ENCODE results near the gene PHACTR1. TPM values are rescaled to one million over a fixed set of nuclear protein-coding genes. Genes with fewer than 3 reads are reported as not detected.

The PHACTR1 gene
- total RNA-seq, 1 experiment from 2014 or later = 2.6 TPM

- Histone ChIP-seq H3K9me3 (ENCODE audit: low read depth, low read length, poor library complexity, severe bottlenecking) (no peaks in the 10 kb centered on the region), H3K27me3 (replicated peaks; ENCODE audit: insufficient read depth, low read depth, low read length, poor library complexity) (peaks cover 3% of the 10 kb centered on the region), H3K4me3 (ENCODE audit: low read depth, low read length, poor library complexity, severe bottlenecking) (no peak overlapping the region), H3K4me1 (ENCODE audit: insufficient read depth, low read length, poor library complexity, severe bottlenecking) (peaks cover 12% of the 10 kb centered on the region), H3K27ac (ENCODE audit: low read depth, low read length, poor library complexity, severe bottlenecking) (no peak overlapping the region), H3K36me3 (ENCODE audit: insufficient read depth, low read length, poor library complexity, severe bottlenecking) (no peaks in the 10 kb centered on the region)
- TF ChIP-seq EZH2 (IDR thresholded peaks at IDR 0.05; ENCODE audit: borderline replicate concordance, low read depth, low read length, poor library complexity, severe bottlenecking) = no peak
- peak; percentile 68 for TF ChIP-seq CTCF (conservative IDR thresholded peaks at IDR 0.05; ENCODE audit: low read depth, low read length)
- DNase-seq (ENCODE audit: low spot score) = peak; percentile 82
- BruUV-seq (replicated peaks) = no TSS peak
- intact Hi-C loops (cut with micrococcal nuclease; ENCODE audit: unreplicated experiment) = loop anchor here (2.0 kb wide), 1 partner anchor 101 kb away; no protein-coding TSS in a partner anchor
- CTCF ChIA-PET = interaction anchor here (1.0 kb wide), 1 partner anchor 99 kb away, joined by 3 read pairs; the partner anchor contains the start of gene TBC1D7
- POLR2A ChIA-PET (ENCODE audit: low non-redundant PET) = no interaction called here
Measured at GRCh38 chr6:13229205-13230085, 512.9 kb downstream of the PHACTR1 start.

DNA sequence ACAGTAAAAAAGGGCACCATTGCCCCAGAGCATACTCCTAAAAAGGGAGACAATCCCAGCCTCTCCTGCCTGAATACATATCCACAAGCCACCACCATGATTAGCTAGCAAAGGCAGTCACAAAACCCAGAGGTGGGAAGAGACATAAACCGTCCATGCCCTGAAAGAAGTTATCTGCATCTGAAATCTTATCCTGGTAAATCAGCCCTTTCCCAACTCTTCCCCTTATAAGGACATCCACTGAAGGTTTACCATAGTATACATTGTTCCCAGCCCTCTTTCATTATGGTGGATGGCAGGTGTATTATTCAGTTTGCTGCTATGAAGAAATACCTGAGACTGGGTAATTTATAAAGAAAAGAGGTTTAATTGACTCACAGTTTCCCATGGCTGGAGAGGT, 516.5 kb downstream of the PHACTR1 start:
- no peak for DNase-seq (ENCODE audit: low spot score)
- Histone ChIP-seq H3K4me1 (ENCODE audit: insufficient read depth, low read length, poor library complexity, severe bottlenecking) (peaks cover 9% of the 10 kb centered on the region), H3K27me3 (replicated peaks; ENCODE audit: insufficient read depth, low read depth, low read length, poor library complexity) (peaks cover 3% of the 10 kb centered on the region), H3K9me3 (ENCODE audit: low read depth, low read length, poor library complexity, severe bottlenecking) (no peaks in the 10 kb centered on the region), H3K27ac (ENCODE audit: low read depth, low read length, poor library complexity, severe bottlenecking) (no peak overlapping the region), H3K36me3 (ENCODE audit: insufficient read depth, low read length, poor library complexity, severe bottlenecking) (no peaks in the 10 kb centered on the region), H3K4me3 (ENCODE audit: low read depth, low read length, poor library complexity, severe bottlenecking) (no peak overlapping the region)
- no TSS peak for BruUV-seq (replicated peaks)
- POLR2A ChIA-PET (ENCODE audit: low non-redundant PET) = no interaction called here
- CTCF ChIA-PET = no interaction called here
- intact Hi-C loops (cut with micrococcal nuclease; ENCODE audit: unreplicated experiment) = no loop called here
- TF ChIP-seq EZH2 (IDR thresholded peaks at IDR 0.05; ENCODE audit: borderline replicate concordance, low read depth, low read length, poor library complexity, severe bottlenecking) (no peak), CTCF (conservative IDR thresholded peaks at IDR 0.05; ENCODE audit: low read depth, low read length) (no peak)

DNA sequence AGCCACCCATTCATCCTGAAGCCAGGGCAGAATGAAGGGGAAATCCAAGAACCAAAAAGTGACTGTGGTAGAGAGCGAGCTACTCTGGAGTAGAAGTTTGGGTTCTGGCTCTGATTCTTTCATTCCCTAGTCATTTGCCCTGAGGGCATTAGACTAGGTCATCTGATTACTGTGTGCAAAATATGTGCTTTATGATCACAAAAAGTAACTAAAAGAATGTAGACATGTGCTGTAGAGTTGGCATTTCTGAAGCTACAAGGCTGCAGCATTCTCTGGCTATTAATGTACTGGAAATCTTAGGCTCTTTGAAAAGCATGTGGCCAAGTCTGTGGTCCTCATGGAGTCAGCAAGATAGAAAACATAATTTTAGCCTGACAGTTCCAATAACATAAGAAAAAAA, 517.6 kb downstream of the PHACTR1 start:
- no peak for DNase-seq (ENCODE audit: low spot score)
- no peaks in the 10 kb centered on the region for H3K36me3 ChIP-seq (ENCODE audit: insufficient read depth, low read length, poor library complexity, severe bottlenecking)
- no peaks in the 10 kb centered on the region for H3K9me3 ChIP-seq (ENCODE audit: low read depth, low read length, poor library complexity, severe bottlenecking)
- no peak overlapping the region for H3K4me3 ChIP-seq (ENCODE audit: low read depth, low read length, poor library complexity, severe bottlenecking)
- intact Hi-C loops (cut with micrococcal nuclease; ENCODE audit: unreplicated experiment) = no loop called here
- ChIA-PET CTCF (no interaction called here), POLR2A (ENCODE audit: low non-redundant PET) (interaction anchor here (0.5 kb wide), 1 partner anchor 9 kb away, joined by 6 read pairs; no protein-coding TSS in a partner anchor)
- no peak overlapping the region for H3K27ac ChIP-seq (ENCODE audit: low read depth, low read length, poor library complexity, severe bottlenecking)
- no TSS peak for BruUV-seq (replicated peaks)
- TF ChIP-seq EZH2 (IDR thresholded peaks at IDR 0.05; ENCODE audit: borderline replicate concordance, low read depth, low read length, poor library complexity, severe bottlenecking) (no peak), CTCF (conservative IDR thresholded peaks at IDR 0.05; ENCODE audit: low read depth, low read length) (no peak)
- H3K27me3 ChIP-seq (replicated peaks; ENCODE audit: insufficient read depth, low read depth, low read length, poor library complexity) = peaks cover 3% of the 10 kb centered on the region
- peaks cover 8% of the 10 kb centered on the region for H3K4me1 ChIP-seq (ENCODE audit: insufficient read depth, low read length, poor library complexity, severe bottlenecking)
